K562 (cell line): ENCODE results near the gene FYB1. TPM values are rescaled to one million over a fixed set of nuclear protein-coding genes. Genes with fewer than 3 reads are reported as not detected.
A peak's percentile ranks its signal among the peaks of the same experiment; 100 is the strongest.

Source experiments
- ARNT ChIP-seq, 2 experiments: fragments of 450-650 bp; IDR thresholded peaks; 2 replicates each; pipeline ENCODE4 v1.6.1; 2016; ENCODE audit warnings: mild to moderate bottlenecking in 1 of 2
- ATF1 ChIP-seq, 2 experiments: fragments of 450-650 bp in 1 of 2; IDR thresholded peaks; 2 replicates each; pipeline ENCODE4 v1.6.1; 2016; ENCODE audit warnings: missing compliant biosample characterization in 1 of 2, missing genetic modification characterization in 1 of 2
- CBX5 ChIP-seq: IDR thresholded peaks from 2 replicates; pipeline ENCODE4 v1.6.1; 2014; ENCODE audit warnings: low read depth, borderline replicate concordance
- CBX8 ChIP-seq: fragments of 200-600 bp; sonication (generic); IDR thresholded peaks from 2 replicates; pipeline ENCODE4 v1.6.1; 2012; ENCODE audit warnings: borderline replicate concordance, mixed run types, low read depth, mild to moderate bottlenecking, moderate library complexity, mixed read lengths, low read length, control low read depth, inconsistent platforms; ENCODE audit not compliant: poor library complexity, severe bottlenecking; ENCODE audit errors: extremely low read depth
- EP400 ChIP-seq: fragments of 450-650 bp; IDR thresholded peaks from 2 replicates; pipeline ENCODE4 v1.6.1; 2017; ENCODE audit warnings: antibody characterized with exemption, mild to moderate bottlenecking, moderate library complexity
- HDAC3 ChIP-seq: fragments of 450-650 bp; IDR thresholded peaks from 2 replicates; pipeline ENCODE4 v1.6.1; 2018; ENCODE audit warnings: borderline replicate concordance, mild to moderate bottlenecking, moderate library complexity; ENCODE audit not compliant: partially characterized antibody
- HEY1 ChIP-seq: fragments of 250-450 bp; sonication (Bioruptor Pico); IDR thresholded peaks from 2 replicates; pipeline ENCODE4 v1.5.0; 2020; ENCODE audit warnings: mild to moderate bottlenecking, moderate library complexity, borderline replicate concordance
- MXI1 ChIP-seq: IDR thresholded peaks from 2 replicates; pipeline ENCODE4 v1.6.1; 2011; ENCODE audit warnings: low read depth, mild to moderate bottlenecking, improper control_type of control experiment, low read length
- NEUROD1 ChIP-seq: fragments of 150-350 bp; IDR thresholded peaks from 2 replicates; pipeline ENCODE4 v1.6.1; 2014; ENCODE audit warnings: borderline replicate concordance, low read length, low read depth; ENCODE audit not compliant: partially characterized antibody
- RBM22 ChIP-seq: fragments of 200-400 bp; formaldehyde crosslinking; IDR thresholded peaks from 2 replicates; pipeline ENCODE4 v1.6.1; 2018; ENCODE audit warnings: low read length, low read depth; ENCODE audit not compliant: poor library complexity, severe bottlenecking
- RBM25 ChIP-seq: fragments of 200-400 bp; formaldehyde crosslinking; IDR thresholded peaks from 2 replicates; pipeline ENCODE4 v1.6.1; 2018; ENCODE audit warnings: low read length, low read depth, moderate library complexity; ENCODE audit not compliant: severe bottlenecking
- RUNX1 ChIP-seq: sonication (generic); IDR thresholded peaks from 2 replicates; pipeline ENCODE4 v1.6.1; 2016; ENCODE audit warnings: antibody characterized with exemption, low read depth
- STAG1 ChIP-seq: sonication (generic); formaldehyde crosslinking; IDR thresholded peaks from 2 replicates; pipeline ENCODE4 v1.5.0; 2020; ENCODE audit warnings: missing genetic modification reagents, borderline replicate concordance
- ZFP36 ChIP-seq: fragments of 150-350 bp; IDR thresholded peaks from 2 replicates; pipeline ENCODE4 v1.6.1; 2018; ENCODE audit warnings: low read length, low read depth; ENCODE audit not compliant: partially characterized antibody
- ZNF143 ChIP-seq: sonication (generic); formaldehyde crosslinking; IDR thresholded peaks from 2 replicates; pipeline ENCODE4 v1.9.0; 2022; ENCODE audit warnings: mild to moderate bottlenecking, missing genetic modification reagents
- ZNF263 ChIP-seq: sonication (generic); formaldehyde crosslinking; IDR thresholded peaks from 2 replicates; pipeline ENCODE4 v1.8.0; 2022; ENCODE audit warnings: mild to moderate bottlenecking, missing genetic modification reagents, borderline replicate concordance
- ZNF778 ChIP-seq: fragments of 450-650 bp; formaldehyde crosslinking; IDR thresholded peaks from 2 replicates; pipeline ENCODE4 v1.4.0; 2020; ENCODE audit warnings: mild to moderate bottlenecking, moderate library complexity
- ZNF79 ChIP-seq: fragments of 250-450 bp; sonication (Bioruptor Pico); IDR thresholded peaks from 2 replicates; pipeline ENCODE4 v1.4.0; 2020; ENCODE audit warnings: low read depth, mild to moderate bottlenecking, moderate library complexity
- polyA plus RNA-seq, 8 experiments: library from polyadenylated mRNA; depleted of rRNA in 4 of 8; stranded (reverse) in 5 of 8; unstranded in 3 of 8; fragments of >200 nt; fragmentation: Nextera tagmentation in 2 of 8; fragmentation: Illumina TruSeq in 1 of 8; extraction: Ambion mirVana in 2 of 8; extraction: Trizol in 1 of 8; gene quantifications; 2 replicates each; pipeline versions ENCODE4 v1.2.1 to v1.2.3, GENCODE V29; 2011 to 2014; ENCODE audit warnings: inconsistent platforms in 1 of 8, missing spikeins in 1 of 8
- total RNA-seq, 7 experiments: library from RNA; depleted of rRNA in 6 of 7; stranded (reverse); fragments of >200 nt in 6 of 7; fragmentation: Illumina TruSeq in 2 of 7; extraction: Trizol in 2 of 7; gene quantifications; 2 replicates each; pipeline versions ENCODE4 v1.2.1 to v1.2.3, GENCODE V29; 2011 to 2021; ENCODE audit warnings: low replicate concordance in 1 of 7
- TF ChIP-seq, protein P1 (sequence below): IDR thresholded peaks from 3 replicates; pipeline ENCODE4 v1.6.1; 2011; ENCODE audit warnings: borderline replicate concordance, mild to moderate bottlenecking; ENCODE audit not compliant: insufficient read length, insufficient read depth
- TF ChIP-seq, protein P2 (sequence below): sonication (generic); formaldehyde crosslinking; IDR thresholded peaks from 2 replicates; pipeline ENCODE4 v1.8.1; 2023; ENCODE audit warnings: mild to moderate bottlenecking, missing genetic modification reagents, moderate library complexity
- TF ChIP-seq, protein P3 (sequence below), 2 experiments: fragments of 200-800 bp in 1 of 2; sonication (Bioruptor generic) in 1 of 2; sonication (generic) in 1 of 2; formaldehyde crosslinking in 1 of 2; IDR thresholded peaks in 1 of 2; conservative IDR thresholded peaks in 1 of 2; 2 replicates each; pipeline versions ENCODE4 v1.5.0 to v1.6.1; 2016 to 2020; ENCODE audit warnings: missing compliant biosample characterization in 1 of 2, missing genetic modification characterization in 1 of 2, missing genetic modification reagents in 1 of 2
- TF ChIP-seq, protein P4 (sequence below): sonication (generic); formaldehyde crosslinking; IDR thresholded peaks from 2 replicates; pipeline ENCODE4 v1.8.0; 2022; ENCODE audit warnings: mild to moderate bottlenecking, missing genetic modification reagents

Gene FYB1
- total and polyA plus RNA-seq, 9 of the 15 experiments (the other 6 are each of a cell fraction or from before 2014, with no cell fraction given): 4.7 to 31.5 (median 9.7) TPM

DNA sequence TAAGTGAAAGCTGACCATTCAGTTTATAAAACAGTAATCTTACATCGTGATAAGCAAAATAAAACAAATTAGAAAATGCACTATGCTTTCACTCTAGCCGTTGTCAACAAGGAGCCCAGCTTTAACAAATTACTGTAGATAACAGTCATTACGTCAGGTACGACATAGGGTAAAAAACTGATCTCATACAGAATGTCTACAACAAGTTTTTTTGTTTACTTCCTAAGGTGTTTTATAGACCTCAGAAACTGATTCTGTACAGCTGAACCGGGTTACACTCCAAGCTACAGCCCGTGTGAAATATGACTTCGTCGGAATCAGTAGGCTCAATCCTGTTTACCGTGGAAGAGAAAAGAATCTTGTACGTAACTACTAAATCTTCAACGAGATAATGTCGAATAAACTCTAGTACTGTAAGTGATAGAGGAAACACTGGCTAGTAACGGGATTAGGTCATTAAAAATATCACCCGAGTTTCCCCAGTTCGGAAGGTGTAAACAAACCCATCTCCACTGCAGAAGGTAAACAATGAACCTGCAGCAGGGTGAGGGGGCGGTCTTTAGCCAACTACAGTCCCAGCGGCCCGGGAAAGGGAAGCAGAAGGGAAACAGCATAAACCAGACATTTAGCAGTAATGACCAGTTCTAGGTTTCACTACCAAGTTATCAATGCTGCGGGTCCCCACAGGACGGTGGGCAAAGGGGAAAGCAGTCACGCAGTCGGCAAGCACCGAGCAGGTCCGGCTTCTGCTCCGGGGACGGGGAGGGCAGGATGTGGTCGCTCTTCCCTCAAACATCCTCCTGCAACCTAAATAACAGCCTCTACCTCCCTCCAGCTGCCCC, 146.2 kb downstream of the FYB1 start (continued):
- no peak for TF ChIP-seq ZNF79 (CRISPR knock-in tag)
- TF ChIP-seq CBX5: no peak
- no peak for TF ChIP-seq RBM25
- TF ChIP-seq ZFP36: peak; percentile 5
- TF ChIP-seq RUNX1: 0 out of 2 replicates have a peak, but pooled peaks have one; percentile 18
- no peak for TF ChIP-seq EP400
- TF ChIP-seq MXI1: 0 out of 2 replicates have a peak, but pooled peaks have one; percentile 37
- TF ChIP-seq CBX8: no peak
- TF ChIP-seq ZNF263: peak; percentile 58; the same call in 1 of the 2 replicates
- TF ChIP-seq, protein P1, sequence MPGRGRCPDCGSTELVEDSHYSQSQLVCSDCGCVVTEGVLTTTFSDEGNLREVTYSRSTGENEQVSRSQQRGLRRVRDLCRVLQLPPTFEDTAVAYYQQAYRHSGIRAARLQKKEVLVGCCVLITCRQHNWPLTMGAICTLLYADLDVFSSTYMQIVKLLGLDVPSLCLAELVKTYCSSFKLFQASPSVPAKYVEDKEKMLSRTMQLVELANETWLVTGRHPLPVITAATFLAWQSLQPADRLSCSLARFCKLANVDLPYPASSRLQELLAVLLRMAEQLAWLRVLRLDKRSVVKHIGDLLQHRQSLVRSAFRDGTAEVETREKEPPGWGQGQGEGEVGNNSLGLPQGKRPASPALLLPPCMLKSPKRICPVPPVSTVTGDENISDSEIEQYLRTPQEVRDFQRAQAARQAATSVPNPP: no peak
- TF ChIP-seq ATF1 (CRISPR knock-in tag; IDR thresholded peaks at IDR 0.05): no peak
- TF ChIP-seq ATF1 (tag; IDR thresholded peaks at IDR 0.05): peak; percentile 83
- no peak for TF ChIP-seq ZNF778 (CRISPR knock-in tag)
- no peak for TF ChIP-seq RBM22
- TF ChIP-seq, protein P2, sequence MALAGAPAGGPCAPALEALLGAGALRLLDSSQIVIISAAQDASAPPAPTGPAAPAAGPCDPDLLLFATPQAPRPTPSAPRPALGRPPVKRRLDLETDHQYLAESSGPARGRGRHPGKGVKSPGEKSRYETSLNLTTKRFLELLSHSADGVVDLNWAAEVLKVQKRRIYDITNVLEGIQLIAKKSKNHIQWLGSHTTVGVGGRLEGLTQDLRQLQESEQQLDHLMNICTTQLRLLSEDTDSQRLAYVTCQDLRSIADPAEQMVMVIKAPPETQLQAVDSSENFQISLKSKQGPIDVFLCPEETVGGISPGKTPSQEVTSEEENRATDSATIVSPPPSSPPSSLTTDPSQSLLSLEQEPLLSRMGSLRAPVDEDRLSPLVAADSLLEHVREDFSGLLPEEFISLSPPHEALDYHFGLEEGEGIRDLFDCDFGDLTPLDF (CRISPR knock-in tag): 0 out of 2 replicates have a peak, but pooled peaks have one; percentile 13
- TF ChIP-seq, protein P3, sequence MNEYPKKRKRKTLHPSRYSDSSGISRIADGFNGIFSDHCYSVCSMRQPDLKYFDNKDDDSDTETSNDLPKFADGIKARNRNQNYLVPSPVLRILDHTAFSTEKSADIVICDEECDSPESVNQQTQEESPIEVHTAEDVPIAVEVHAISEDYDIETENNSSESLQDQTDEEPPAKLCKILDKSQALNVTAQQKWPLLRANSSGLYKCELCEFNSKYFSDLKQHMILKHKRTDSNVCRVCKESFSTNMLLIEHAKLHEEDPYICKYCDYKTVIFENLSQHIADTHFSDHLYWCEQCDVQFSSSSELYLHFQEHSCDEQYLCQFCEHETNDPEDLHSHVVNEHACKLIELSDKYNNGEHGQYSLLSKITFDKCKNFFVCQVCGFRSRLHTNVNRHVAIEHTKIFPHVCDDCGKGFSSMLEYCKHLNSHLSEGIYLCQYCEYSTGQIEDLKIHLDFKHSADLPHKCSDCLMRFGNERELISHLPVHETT (CRISPR knock-in tag; conservative IDR thresholded peaks at IDR 0.05 in 1 of 2, IDR thresholded peaks at IDR 0.05 in 1 of 2): no peak
- TF ChIP-seq HEY1 (CRISPR knock-in tag): 0 out of 2 replicates have a peak, but pooled peaks have one; percentile 41
- no peak for TF ChIP-seq ZNF143
- no peak for TF ChIP-seq ARNT (IDR thresholded peaks at IDR 0.05)
- no peak for TF ChIP-seq STAG1 (CRISPR knock-in tag)
- TF ChIP-seq, protein P4, sequence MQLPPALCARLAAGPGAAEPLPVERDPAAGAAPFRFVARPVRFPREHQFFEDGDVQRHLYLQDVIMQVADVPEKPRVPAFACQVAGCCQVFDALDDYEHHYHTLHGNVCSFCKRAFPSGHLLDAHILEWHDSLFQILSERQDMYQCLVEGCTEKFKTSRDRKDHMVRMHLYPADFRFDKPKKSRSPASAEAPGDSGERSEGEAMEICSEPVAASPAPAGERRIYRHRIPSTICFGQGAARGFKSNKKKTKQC (CRISPR knock-in tag): no peak
- no peak for TF ChIP-seq NEUROD1
- no peak for TF ChIP-seq HDAC3
